HL-60 (cell line): ENCODE data around the gene BBS12.

Experiments used
- CTCF ChIP-seq: IDR thresholded peaks from one replicate; pipeline ENCODE4 v1.5.1; 2011; ENCODE audit warnings: low read length, control low read depth, inconsistent platforms; ENCODE audit not compliant: insufficient read depth
- POLR2AphosphoS5 ChIP-seq: IDR thresholded peaks from 2 replicates; pipeline ENCODE4 v1.6.1; 2012; ENCODE audit warnings: low read depth

GRCh38 chr4:122787940-122788339 lies 55.4 kb downstream of the BBS12 start:
- no peak for TF ChIP-seq CTCF
- no peak for TF ChIP-seq POLR2AphosphoS5
